Peyer's patch (tissue), 4 donors: ENCODE results near the gene GPR37L1. TPM values are rescaled to one million over a fixed set of nuclear protein-coding genes. Genes with fewer than 3 reads are reported as not detected.
"Not testable (repeated sequence)": the region's sequence is repeated elsewhere in the genome, so short reads cannot be mapped to it uniquely, and the experiment has no call there.

ENCODE experiments used
- DNase-seq, 3 donors: peaks; one replicate each; pipeline ENCODE4 v3.0.0-alpha.2; 2017 to 2019
- H3K27ac ChIP-seq, 4 donors: fragments of 200-600 bp; sonication (generic); one replicate each; pipeline ENCODE4 v1.5.1; 2016 to 2019
- H3K27me3 ChIP-seq, 2 donors: fragments of 200-600 bp; sonication (generic); one replicate each; pipeline ENCODE4 v1.5.1; 2019
- H3K36me3 ChIP-seq, 3 donors: fragments of 200-600 bp; sonication (generic); one replicate each; pipeline ENCODE4 v1.5.1; 2016 to 2019
- H3K4me1 ChIP-seq, 4 donors: fragments of 200-600 bp; sonication (generic); one replicate each; pipeline ENCODE4 v1.5.1; 2016 to 2019
- H3K4me3 ChIP-seq, 4 donors: fragments of 200-600 bp; sonication (generic); 1 replicate in 3 of 4; 2 replicates in 1 of 4; pipeline ENCODE4 v1.5.1; 2016 to 2019; ENCODE audit warnings: mild to moderate bottlenecking in 1 of 4
- H3K9me3 ChIP-seq, 4 donors: fragments of 200-600 bp; sonication (generic); one replicate each; pipeline ENCODE4 v1.5.1; 2016 to 2019; ENCODE audit warnings: mild to moderate bottlenecking in 1 of 4
- POLR2A ChIP-seq, 2 donors: fragments of 450-650 bp; IDR thresholded peaks; one replicate each; pipeline ENCODE4 v1.5.1; 2017; ENCODE audit warnings: antibody characterized with exemption in 2 of 2, mild to moderate bottlenecking in 2 of 2, moderate library complexity in 2 of 2
- total RNA-seq, 4 donors: library from RNA; depleted of rRNA; stranded (reverse); fragments of >200 nt; gene quantifications; one replicate each; pipeline ENCODE4 v1.1.0, GENCODE V29; 2016
- TF ChIP-seq, protein P1 (sequence below), 6 experiments: fragments of 450-650 bp in 4 of 6; fragments of 200-600 bp in 2 of 6; sonication (generic) in 1 of 6; IDR thresholded peaks; one replicate each; pipeline ENCODE4 v1.5.1; 2017 to 2019; ENCODE audit warnings: antibody characterized with exemption in 6 of 6, mild to moderate bottlenecking in 3 of 6, moderate library complexity in 1 of 6

Gene GPR37L1
- total RNA-seq, 4 donors from 2014 or later = 0.18 to 0.95 (median 0.27) TPM; not detected in 1

GRCh38 chr1:202144402-202145067 lies 21.8 kb downstream of the GPR37L1 start, which contains the start of gene ARL8A:
Gene ARL8A, minus strand, starts transcription at chr1:202144737. Its CDS starts 165 bp downstream, at chr1:202144572.
- TF ChIP-seq, protein P1, sequence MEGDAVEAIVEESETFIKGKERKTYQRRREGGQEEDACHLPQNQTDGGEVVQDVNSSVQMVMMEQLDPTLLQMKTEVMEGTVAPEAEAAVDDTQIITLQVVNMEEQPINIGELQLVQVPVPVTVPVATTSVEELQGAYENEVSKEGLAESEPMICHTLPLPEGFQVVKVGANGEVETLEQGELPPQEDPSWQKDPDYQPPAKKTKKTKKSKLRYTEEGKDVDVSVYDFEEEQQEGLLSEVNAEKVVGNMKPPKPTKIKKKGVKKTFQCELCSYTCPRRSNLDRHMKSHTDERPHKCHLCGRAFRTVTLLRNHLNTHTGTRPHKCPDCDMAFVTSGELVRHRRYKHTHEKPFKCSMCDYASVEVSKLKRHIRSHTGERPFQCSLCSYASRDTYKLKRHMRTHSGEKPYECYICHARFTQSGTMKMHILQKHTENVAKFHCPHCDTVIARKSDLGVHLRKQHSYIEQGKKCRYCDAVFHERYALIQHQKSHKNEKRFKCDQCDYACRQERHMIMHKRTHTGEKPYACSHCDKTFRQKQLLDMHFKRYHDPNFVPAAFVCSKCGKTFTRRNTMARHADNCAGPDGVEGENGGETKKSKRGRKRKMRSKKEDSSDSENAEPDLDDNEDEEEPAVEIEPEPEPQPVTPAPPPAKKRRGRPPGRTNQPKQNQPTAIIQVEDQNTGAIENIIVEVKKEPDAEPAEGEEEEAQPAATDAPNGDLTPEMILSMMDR (IDR thresholded peaks at IDR 0.05) = no peak
- TF ChIP-seq POLR2A (IDR thresholded peaks at IDR 0.05) = peak in 1 of 2 donors; percentile 49
- peak; percentile 65 to 88 (median 87) for DNase-seq
- Histone ChIP-seq H3K9me3 (no peaks in the 10 kb centered on the region), H3K36me3 (no peaks in the 10 kb centered on the region), H3K27ac (peak within 1 kb of the TSS; percentile 87 to 96 (median 88)), H3K27me3 (no peaks in the 10 kb centered on the region), H3K4me1 (peaks cover 0 to 19% (median 10%) of the 10 kb centered on the region in 4 donors), H3K4me3 (peak within 1 kb of the TSS; percentile 95 to 100 (median 96))

DNA sequence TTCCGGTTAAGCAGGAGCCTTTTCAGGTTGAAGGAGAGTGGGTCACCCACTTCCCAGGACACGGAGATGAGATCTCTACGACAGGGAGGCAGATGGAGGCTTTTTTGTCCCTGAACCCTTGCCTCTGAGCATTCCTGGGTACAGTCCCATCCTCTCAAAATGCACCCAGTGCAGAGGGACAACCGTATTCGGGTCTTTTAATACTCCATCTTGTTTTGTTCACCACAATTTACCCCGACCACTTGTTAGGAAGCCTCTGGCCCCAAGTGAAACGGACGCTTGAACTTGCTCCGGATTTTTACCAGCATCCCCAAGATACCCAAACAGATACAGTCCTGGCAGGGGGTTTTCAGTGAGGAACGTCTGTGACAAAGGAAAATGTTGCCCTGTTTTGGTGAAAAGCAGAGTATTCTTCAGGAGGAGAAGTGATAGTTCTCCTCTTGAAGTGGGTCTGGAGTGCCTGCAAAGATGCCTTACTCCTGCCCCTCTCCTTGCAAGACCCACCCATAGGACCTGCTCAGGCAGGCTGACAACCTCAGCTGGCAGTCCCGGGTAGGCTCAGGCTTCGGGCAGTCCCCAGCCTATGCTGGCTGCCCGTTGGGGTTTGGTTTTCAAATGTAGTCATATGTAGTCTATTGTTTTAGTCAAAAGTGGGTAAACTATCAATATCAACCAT lies 22.5 kb downstream of the GPR37L1 start:
- TF ChIP-seq, protein P1 (IDR thresholded peaks at IDR 0.05) = no peak
- TF ChIP-seq POLR2A (IDR thresholded peaks at IDR 0.05) = no peak
- DNase-seq = peak in 1 of 3 donors; percentile 20

GRCh38 chr1:202145744-202146140 lies 23.0 kb downstream of the GPR37L1 start:
- DNase-seq, H3K9me3 ChIP-seq, H3K27me3 ChIP-seq, H3K4me3 ChIP-seq, H3K36me3 ChIP-seq: not testable (repeated sequence)
- H3K27ac ChIP-seq = peak overlapping the region in 1 of 4 donors; percentile 89
- peaks cover 0 to 19% (median 10%) of the 10 kb centered on the region in 4 donors for H3K4me1 ChIP-seq

More for the DNA sequence above, 22.5 kb downstream of the GPR37L1 start:
- no peaks in the 10 kb centered on the region for H3K27me3 ChIP-seq
- peak overlapping the region; percentile 87 to 96 (median 88) for H3K27ac ChIP-seq
- H3K9me3 ChIP-seq = no peaks in the 10 kb centered on the region
- H3K4me1 ChIP-seq = peaks cover 0 to 19% (median 10%) of the 10 kb centered on the region in 4 donors
- no peaks in the 10 kb centered on the region for H3K36me3 ChIP-seq
- H3K4me3 ChIP-seq = peak overlapping the region; percentile 95 to 100 (median 96)

DNA sequence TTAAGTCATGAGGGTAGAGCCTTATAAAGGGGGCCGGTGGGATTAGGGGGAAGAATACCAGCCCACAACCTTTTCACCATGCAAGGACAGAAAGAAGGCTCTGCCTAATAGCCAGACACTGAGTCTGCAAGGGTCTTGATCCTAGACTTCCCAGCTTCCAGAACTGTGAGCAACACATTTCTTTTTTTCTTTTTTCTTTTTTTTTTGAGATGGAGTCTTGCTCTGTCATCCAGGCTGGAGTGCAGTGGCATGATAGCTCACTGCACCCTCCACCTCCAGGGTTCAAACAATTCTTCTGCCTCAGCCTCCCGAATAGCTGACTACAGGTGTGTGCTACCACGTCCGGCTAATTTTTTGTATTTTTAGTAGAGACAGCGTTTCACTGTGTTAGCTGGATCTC lies 23.6 kb downstream of the GPR37L1 start:
- no peak for DNase-seq
- H3K4me3 ChIP-seq = no peak overlapping the region
- no peaks in the 10 kb centered on the region for H3K36me3 ChIP-seq
- TF ChIP-seq, protein P1 (IDR thresholded peaks at IDR 0.05) = no peak
- TF ChIP-seq POLR2A (IDR thresholded peaks at IDR 0.05) = no peak
- H3K9me3 ChIP-seq = no peaks in the 10 kb centered on the region
- H3K4me1 ChIP-seq = peaks cover 0 to 14% (median 10%) of the 10 kb centered on the region in 4 donors
- H3K27me3 ChIP-seq = no peaks in the 10 kb centered on the region
- no peak overlapping the region for H3K27ac ChIP-seq

- H3K4me1 ChIP-seq = peaks cover 0 to 14% (median 10%) of the 10 kb centered on the region in 4 donors
- H3K4me3 ChIP-seq = no peak overlapping the region
- no peaks in the 10 kb centered on the region for H3K27me3 ChIP-seq
- TF ChIP-seq POLR2A (IDR thresholded peaks at IDR 0.05) = no peak
- TF ChIP-seq, protein P1 (IDR thresholded peaks at IDR 0.05) = no peak
- no peak overlapping the region for H3K27ac ChIP-seq
- H3K9me3 ChIP-seq = no peaks in the 10 kb centered on the region
- H3K36me3 ChIP-seq = no peaks in the 10 kb centered on the region
- DNase-seq = no peak
Observed at GRCh38 chr1:202146993-202147392, 24.3 kb downstream of the GPR37L1 start.

- no peaks in the 10 kb centered on the region for H3K27me3 ChIP-seq
- no peaks in the 10 kb centered on the region for H3K36me3 ChIP-seq
- TF ChIP-seq, protein P1 (IDR thresholded peaks at IDR 0.05) = no peak
- TF ChIP-seq POLR2A (IDR thresholded peaks at IDR 0.05) = no peak
- no peak overlapping the region for H3K4me3 ChIP-seq
- peaks cover 0 to 5% (median 2%) of the 10 kb centered on the region in 4 donors for H3K4me1 ChIP-seq
- DNase-seq = no peak
- no peaks in the 10 kb centered on the region for H3K9me3 ChIP-seq
- H3K27ac ChIP-seq = no peak overlapping the region
Observed at GRCh38 chr1:202148391-202148790, 25.7 kb downstream of the GPR37L1 start.
